ENCODE measurements around the gene RRBP1.
A peak's percentile ranks its signal among the peaks of the same experiment; 100 is the strongest.
"Not testable (repeated sequence)": the region's sequence is repeated elsewhere in the genome, so short reads cannot be mapped to it uniquely, and the experiment has no call there.

Gene RRBP1

DNA sequence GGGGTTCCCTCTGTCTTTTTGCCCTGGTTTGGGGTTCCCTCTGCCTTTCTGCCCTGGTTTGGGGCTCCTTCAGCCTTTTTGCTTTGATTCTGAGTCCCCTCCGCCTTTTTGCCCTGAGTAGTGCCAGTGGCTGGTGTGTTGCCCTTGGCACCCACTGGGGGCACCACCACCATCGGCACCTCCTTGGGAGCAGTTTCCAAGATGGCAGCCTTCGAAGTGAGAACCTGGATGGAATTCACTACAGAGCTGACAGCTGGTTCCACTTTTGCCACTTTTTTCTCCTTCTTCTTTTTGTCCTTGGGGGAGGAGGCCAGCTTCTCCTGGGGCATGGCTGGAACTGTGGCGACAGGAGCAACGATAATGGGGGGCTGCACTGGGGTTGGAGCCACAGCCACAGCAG, 22.2 kb downstream of the RRBP1 start:
- no peak for DNase-seq

GRCh38 chr20:17659344-17659743, 22.7 kb downstream of the RRBP1 start:
- DNase-seq: not testable (repeated sequence)

DNA sequence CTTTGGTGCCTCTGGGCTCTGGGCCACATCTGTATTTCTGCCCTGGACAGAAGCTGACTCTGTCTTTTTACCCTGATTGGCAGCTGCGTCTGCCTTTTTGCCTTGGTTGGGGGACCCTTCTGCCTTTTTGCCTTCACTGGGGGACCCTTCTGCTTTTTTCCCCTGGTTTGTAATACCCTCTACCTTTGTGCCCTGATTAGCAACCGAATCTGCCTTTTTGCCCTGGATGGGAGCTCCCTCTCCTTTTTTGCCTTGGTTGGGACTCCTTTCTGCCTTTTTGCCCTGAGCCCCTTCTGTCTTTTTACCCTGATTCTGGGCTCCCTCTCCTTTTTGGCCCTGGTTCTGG, 23.4 kb downstream of the RRBP1 start:
- no peak for DNase-seq

DNA sequence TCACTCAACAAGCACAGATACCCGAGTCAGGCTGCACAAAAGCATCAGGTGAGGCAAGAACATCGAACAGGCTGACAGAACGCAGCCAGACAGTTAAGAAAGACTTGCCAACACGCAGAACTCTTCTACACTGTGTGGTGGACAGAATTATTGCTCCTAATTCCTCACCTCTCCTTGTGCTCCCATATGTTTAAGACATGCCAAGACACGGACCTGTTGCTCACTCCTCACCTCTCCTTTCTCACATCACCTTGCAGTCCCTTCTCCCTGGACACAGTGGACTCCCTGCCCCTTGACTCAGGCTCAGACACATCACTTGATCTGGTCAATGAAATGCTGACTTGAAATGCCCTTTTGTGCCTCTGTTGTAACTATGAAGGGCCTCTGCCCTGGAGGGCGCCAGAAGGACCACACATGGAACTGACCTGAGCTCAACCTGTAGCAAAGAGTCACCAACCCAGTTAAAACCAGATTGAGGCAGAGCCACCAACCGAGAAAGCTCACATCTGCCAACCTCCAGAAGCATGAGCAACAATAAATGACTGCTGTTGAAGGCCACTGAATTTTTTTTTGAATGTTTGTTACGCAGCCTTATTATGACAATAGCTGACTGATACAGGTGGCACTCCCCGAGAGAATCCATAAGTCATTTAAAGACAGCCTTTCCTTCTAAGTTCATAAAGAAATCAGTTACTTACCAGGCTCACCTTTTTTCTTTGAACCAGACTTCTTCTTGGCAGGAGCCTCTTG, 24.0 kb downstream of the RRBP1 start:
- DNase-seq: no peak

GRCh38 chr20:17657079-17657825, 24.8 kb downstream of the RRBP1 start:
- peak; percentile 25 for DNase-seq

- DNase-seq: no peak
These were observed 26.1 kb downstream of the RRBP1 start for GRCh38 chr20:17655865-17656479.

DNA sequence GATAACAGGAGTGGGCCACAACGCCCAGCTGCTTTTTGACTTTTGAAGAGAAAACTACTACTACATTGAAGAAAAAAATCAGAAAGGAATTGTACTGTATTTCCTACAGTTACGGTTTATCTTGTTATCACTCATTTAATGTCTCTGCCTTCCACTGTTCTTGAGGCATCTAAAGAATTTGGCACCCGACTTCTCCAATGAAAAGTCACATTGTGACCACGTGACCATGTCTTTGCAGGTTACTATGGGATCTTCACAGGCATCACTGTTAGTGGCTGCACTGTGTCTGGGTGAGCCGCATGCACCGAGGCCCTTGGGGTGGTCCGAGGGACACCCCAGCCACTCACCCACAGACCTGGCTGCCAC, 26.8 kb downstream of the RRBP1 start:
- DNase-seq: no peak

DNA sequence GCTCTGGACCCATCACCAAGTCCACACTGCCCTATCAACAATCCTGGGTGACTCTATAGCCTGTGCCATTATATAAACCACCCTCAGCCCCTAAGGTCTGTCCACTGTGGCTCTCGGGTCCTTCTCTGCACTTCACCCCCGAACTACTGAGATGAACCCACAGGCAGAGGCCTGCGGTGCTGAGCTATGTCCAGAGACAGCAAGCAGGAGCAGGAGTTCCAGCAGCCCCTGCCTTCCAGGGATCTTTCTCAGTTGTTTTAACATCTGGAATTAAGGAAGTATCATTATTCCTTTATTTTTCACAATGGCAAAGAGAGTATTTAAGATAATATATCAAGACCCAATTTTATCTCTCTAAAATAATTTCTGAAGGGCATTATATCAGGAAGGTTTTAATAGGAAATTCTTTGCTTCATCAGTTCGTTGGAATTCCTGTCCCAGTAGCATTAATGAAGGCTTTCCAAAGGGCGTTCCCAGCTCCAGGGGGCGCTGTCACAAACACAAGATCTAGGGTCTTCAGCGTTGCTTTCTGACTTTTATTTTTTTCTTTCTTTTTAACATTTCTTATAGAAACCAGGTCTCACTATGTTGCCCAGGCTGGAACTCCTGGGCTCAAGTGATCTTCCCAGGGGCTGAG, 27.3 kb downstream of the RRBP1 start:
- DNase-seq: peak; percentile 14

GRCh38 chr20:17653835-17654648, 28.0 kb downstream of the RRBP1 start:
- DNase-seq: no peak

DNA sequence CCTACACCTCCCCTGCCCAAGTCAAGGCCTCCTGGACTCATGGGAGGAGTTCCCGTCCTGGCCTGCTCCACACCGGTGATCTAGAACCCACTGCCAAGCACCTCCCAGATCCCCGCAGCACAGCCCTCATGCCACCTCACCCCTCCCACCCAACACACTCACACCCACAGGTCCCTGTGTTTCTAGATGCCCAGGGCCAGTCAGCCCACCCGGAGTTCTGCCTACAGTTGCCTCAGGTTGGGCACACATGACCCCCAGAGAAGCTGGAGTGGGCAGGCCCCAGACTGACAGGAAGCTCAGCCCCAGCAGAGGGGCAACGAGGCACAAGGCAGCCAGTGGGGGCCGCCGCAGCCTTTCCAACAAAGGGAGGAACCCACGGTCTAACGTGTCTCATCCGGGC, 29.6 kb downstream of the RRBP1 start:
- DNase-seq: no peak

DNA sequence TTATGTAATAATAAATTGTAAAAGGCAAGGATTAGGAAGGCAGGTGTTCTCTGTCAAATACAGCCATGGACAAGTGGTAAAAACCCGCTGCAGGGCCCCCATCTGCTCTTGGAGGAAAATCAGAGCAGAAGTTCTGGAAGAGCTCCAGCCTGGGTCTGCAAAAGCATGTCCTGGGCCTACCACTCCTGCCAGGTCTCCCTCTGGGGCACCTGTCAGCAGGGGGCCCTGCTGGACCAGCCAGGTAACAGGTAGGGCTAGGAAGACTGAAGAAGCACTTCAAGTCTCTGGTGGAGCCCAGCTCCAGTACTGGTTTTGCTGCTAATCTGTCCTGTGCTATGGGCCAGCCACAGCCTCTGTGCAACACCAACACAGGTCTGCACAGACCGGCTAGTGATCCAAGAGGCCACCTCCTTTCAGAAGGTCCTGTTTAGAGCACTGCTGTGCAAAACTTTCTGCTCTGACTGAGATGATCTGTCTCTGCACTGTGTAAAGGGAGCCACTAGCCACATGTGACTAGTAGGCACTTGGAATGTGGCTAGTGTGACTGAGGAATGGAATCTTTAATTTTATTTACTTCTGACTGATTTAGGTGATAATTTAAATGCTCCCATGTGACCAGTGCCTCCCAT, 30.2 kb downstream of the RRBP1 start:
- DNase-seq: no peak

DNA sequence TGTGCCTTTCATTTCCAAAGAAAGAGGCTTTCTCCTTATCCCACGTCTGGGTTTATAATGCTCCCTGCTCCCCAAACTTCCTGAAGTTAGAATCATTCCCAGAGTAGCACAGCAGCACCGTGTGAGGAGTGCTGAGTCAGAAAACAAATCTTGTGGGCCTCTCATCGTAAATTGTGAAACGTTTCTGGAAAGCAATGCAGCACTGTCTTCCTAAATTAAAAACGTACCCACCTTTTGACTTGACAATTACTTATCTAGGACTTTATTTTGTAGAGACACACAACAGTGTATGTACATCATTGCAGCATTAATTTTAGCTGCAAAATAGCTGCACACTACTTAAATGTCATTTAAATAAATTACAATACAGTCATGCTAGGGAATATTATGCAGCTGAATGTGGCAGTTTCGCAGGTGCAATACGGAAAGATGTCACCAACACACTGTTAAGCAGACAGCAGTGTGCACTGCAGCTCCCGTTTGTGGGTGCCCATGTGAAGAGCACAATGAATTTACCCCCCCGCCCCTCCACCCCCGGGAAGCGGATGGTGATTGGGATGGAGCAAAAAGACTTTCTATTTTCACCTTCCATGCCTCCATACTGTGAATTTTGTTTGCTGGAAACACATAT, 30.8 kb downstream of the RRBP1 start:
- DNase-seq: no peak

- DNase-seq: no peak
These were observed 31.5 kb downstream of the RRBP1 start for GRCh38 chr20:17650301-17651128.

GRCh38 chr20:17648791-17649730, 33.0 kb downstream of the RRBP1 start:
- DNase-seq: no peak

GRCh38 chr20:17648315-17648646, 33.8 kb downstream of the RRBP1 start:
- DNase-seq: peak; percentile 30

DNA sequence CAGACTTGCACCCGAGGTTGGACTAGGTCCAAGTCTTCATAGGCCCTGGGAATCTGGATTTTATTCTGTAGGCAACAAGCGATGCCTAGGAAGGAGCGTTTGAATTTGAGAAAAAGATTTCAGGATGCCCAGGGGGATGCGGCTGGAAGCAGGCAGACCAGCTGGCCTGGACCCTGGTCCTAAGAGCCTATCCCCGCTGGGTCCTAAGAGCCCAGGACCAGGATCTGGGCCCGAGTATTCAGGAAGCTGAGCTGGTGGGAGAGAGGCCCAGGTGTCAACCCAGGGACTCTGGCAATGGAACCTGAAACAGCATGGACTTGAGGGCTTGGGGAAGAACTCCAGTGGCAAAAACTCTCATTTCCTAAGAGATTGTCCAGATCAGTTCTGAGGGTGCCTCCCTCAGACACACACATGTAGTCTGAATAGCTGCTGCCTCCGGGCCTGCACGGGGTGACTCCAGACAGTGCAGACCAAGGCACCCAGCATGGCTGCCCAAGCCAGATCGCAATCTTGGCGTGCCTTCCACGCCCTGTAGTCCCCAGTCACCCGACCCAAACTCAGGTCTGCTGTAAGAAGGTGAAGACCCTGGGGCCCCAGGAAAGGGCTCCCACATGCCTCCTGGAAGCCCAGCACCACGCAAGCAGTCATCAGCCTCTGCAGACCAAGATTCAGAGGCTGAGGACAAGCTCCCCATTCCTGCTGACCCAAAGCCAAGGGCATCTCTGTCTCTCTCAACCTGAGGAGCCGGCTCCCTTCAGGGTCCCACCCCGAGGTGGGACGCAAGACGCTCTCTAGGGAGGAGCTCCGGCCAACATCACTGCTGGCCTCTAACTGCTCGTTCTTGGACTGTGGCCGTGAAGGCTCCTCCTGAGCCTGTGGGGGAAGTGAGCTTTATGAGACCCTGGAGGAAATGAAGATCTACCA, 34.4 kb downstream of the RRBP1 start:
- no peak for DNase-seq

- no peak for DNase-seq
These were observed 35.1 kb downstream of the RRBP1 start for GRCh38 chr20:17646961-17647301.

- no peak for DNase-seq
These were observed 35.7 kb downstream of the RRBP1 start for GRCh38 chr20:17646209-17646960.

Measured in midbrain (tissue), 1 donor.